Tibial artery (tissue), 4 donors: ENCODE data around the gene UBE2V1.

Experiments used
- DNase-seq, 2 donors: peaks; one replicate each; pipeline ENCODE4 v3.0.0-alpha.2; 2019
- H3K27ac ChIP-seq, 2 donors: fragments of 200-600 bp; sonication (generic) in 1 of 2; 1 replicate in 1 of 2; 2 replicates in 1 of 2; pipeline ENCODE4 v1.5.1; 2018 to 2019; ENCODE audit warnings: mild to moderate bottlenecking in 1 of 2
- H3K27me3 ChIP-seq, 2 donors: fragments of 200-600 bp; sonication (generic) in 1 of 2; one replicate each; pipeline versions ENCODE4 v1.5.1 to v1.6.0; 2016 to 2019
- H3K36me3 ChIP-seq, 3 donors: fragments of 200-600 bp; sonication (generic) in 2 of 3; one replicate each; pipeline ENCODE4 v1.5.1; 2016 to 2019; ENCODE audit warnings: mild to moderate bottlenecking in 2 of 3
- H3K4me1 ChIP-seq, 4 donors: fragments of 200-600 bp; sonication (generic) in 2 of 4; 1 replicate in 3 of 4; 2 replicates in 1 of 4; pipeline ENCODE4 v1.5.1; 2016 to 2019
- H3K4me3 ChIP-seq, 2 donors: fragments of 200-600 bp; sonication (generic) in 1 of 2; 1 replicate in 1 of 2; 2 replicates in 1 of 2; pipeline ENCODE4 v1.5.1; 2018 to 2019; ENCODE audit warnings: mild to moderate bottlenecking in 2 of 2
- H3K9me3 ChIP-seq, 3 donors: fragments of 200-600 bp; sonication (generic) in 1 of 3; one replicate each; pipeline ENCODE4 v1.5.1; 2016 to 2019
- intact Hi-C: fragments of 100-400 bp; cut with DNase I; formaldehyde crosslinking; loops from one replicate; pipeline ENCODE4 v1.15.0; 2023; ENCODE audit warnings: low total_unique reads
- TF ChIP-seq, protein P1 (sequence below), 2 experiments: fragments of 200-600 bp in 1 of 2; fragments of 450-650 bp in 1 of 2; IDR thresholded peaks; one replicate each; pipeline ENCODE4 v1.5.1; 2017 to 2019; ENCODE audit warnings: antibody characterized with exemption in 2 of 2, mild to moderate bottlenecking in 1 of 2, moderate library complexity in 1 of 2

The UBE2V1 gene

DNA sequence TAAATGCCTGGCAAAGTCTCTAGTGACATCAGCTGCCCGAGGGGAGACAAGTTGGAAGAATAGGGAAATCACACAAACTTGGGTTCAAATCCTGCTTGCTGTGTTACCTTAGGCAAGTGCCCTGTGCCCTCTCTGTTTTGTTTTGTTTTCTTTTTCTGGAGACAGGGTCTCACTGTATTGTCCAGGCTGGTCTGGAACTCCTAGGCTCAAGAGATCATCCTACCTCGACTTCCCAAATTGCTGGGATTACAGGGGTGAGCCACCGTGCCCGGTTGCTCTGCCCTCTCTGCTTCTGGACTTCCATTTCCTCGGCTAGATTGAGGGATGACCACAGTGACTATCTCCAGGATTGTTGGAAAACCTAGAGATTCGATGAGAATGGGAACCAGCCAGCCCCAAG is 74.8 kb downstream of the UBE2V1 start:
- Histone ChIP-seq H3K27me3 (no peaks in the 10 kb centered on the region), H3K9me3 (no peaks in the 10 kb centered on the region), H3K4me1 (peaks cover 0 to 27% (median 17%) of the 10 kb centered on the region in 4 donors), H3K36me3 (no peaks in the 10 kb centered on the region), H3K4me3 (no peak overlapping the region), H3K27ac (no peak overlapping the region)
- TF ChIP-seq, protein P1, sequence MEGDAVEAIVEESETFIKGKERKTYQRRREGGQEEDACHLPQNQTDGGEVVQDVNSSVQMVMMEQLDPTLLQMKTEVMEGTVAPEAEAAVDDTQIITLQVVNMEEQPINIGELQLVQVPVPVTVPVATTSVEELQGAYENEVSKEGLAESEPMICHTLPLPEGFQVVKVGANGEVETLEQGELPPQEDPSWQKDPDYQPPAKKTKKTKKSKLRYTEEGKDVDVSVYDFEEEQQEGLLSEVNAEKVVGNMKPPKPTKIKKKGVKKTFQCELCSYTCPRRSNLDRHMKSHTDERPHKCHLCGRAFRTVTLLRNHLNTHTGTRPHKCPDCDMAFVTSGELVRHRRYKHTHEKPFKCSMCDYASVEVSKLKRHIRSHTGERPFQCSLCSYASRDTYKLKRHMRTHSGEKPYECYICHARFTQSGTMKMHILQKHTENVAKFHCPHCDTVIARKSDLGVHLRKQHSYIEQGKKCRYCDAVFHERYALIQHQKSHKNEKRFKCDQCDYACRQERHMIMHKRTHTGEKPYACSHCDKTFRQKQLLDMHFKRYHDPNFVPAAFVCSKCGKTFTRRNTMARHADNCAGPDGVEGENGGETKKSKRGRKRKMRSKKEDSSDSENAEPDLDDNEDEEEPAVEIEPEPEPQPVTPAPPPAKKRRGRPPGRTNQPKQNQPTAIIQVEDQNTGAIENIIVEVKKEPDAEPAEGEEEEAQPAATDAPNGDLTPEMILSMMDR (IDR thresholded peaks at IDR 0.05), result no peak
- no peak for DNase-seq
- intact Hi-C loops, result no loop called here

DNA sequence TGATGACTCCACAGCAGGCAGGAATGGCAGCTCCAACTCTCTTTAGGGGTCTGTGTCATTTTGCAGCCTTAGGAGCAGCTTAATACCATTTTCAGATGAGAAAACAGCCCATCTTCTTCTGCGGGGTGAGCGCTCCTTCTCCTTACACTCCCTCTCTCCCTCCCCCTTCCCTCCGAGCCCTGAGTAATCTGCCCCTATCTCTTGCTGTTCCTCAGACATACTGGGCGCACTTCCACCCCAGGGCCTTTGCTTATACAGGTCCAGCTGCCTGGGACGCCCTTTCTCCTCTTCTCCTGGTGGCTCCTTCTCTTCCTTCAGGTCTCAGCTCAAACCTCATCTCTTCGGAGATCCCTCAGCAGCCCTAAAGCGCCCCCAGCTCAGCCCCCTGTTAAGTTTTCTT is 75.4 kb downstream of the UBE2V1 start:
- no peaks in the 10 kb centered on the region for H3K36me3 ChIP-seq
- H3K4me1 ChIP-seq, result peaks cover 0 to 29% (median 18%) of the 10 kb centered on the region in 4 donors
- TF ChIP-seq, protein P1 (IDR thresholded peaks at IDR 0.05), result no peak
- no peaks in the 10 kb centered on the region for H3K9me3 ChIP-seq
- H3K27me3 ChIP-seq, result no peaks in the 10 kb centered on the region
- H3K27ac ChIP-seq, result no peak overlapping the region
- intact Hi-C loops, result no loop called here
- H3K4me3 ChIP-seq, result no peak overlapping the region
- DNase-seq, result no peak

DNA sequence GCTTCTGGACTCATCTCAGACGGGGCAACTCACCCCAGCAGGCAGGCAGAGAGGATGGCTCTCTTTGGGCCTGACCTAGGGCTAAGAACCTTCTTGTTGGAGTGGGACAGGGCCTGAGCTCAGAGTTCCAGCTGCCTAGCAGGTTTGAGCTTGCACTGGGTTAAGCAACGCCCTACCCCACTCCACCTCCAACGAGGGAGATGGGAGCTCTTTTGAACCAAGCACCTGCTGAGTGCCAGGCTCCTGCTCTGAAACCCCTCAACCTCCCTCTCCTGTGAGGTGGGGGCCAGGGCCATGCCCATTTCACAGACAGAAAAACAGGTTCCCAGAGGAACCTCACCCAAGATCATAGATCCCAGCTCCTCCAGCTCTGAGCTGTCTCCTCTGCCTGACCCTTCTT is 75.8 kb downstream of the UBE2V1 start:
- TF ChIP-seq, protein P1 (IDR thresholded peaks at IDR 0.05), result no peak
- H3K36me3 ChIP-seq, result no peaks in the 10 kb centered on the region
- peaks cover 0 to 29% (median 18%) of the 10 kb centered on the region in 4 donors for H3K4me1 ChIP-seq
- no peak for DNase-seq
- no peak overlapping the region for H3K4me3 ChIP-seq
- intact Hi-C loops, result no loop called here
- no peak overlapping the region for H3K27ac ChIP-seq
- no peaks in the 10 kb centered on the region for H3K27me3 ChIP-seq
- H3K9me3 ChIP-seq, result no peaks in the 10 kb centered on the region

DNA sequence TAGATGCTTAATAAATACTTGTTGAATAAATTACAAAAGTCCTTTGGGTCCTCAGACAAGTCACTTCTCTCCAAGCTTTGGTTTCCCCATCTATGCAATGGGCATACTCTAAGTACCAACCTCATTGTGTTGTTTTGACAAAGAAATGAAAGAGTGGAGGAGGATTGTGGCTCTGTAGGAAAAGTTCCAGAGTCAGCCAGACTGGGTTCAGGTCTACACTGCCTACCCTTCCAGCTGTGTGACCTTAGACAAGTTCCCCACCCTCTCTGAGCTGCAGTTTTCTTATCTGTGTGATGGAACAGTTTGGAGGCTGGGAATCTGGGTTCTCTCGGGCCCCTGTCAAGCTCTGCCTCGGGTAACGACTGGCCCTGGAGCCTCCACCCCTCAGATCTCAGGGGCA is 76.2 kb downstream of the UBE2V1 start:
- TF ChIP-seq, protein P1 (IDR thresholded peaks at IDR 0.05), result no peak
- Histone ChIP-seq H3K27ac (no peak overlapping the region), H3K4me1 (peaks cover 0 to 31% (median 18%) of the 10 kb centered on the region in 4 donors), H3K36me3 (no peaks in the 10 kb centered on the region), H3K4me3 (no peak overlapping the region), H3K27me3 (no peaks in the 10 kb centered on the region), H3K9me3 (no peaks in the 10 kb centered on the region)
- no peak for DNase-seq
- intact Hi-C loops, result no loop called here

DNA sequence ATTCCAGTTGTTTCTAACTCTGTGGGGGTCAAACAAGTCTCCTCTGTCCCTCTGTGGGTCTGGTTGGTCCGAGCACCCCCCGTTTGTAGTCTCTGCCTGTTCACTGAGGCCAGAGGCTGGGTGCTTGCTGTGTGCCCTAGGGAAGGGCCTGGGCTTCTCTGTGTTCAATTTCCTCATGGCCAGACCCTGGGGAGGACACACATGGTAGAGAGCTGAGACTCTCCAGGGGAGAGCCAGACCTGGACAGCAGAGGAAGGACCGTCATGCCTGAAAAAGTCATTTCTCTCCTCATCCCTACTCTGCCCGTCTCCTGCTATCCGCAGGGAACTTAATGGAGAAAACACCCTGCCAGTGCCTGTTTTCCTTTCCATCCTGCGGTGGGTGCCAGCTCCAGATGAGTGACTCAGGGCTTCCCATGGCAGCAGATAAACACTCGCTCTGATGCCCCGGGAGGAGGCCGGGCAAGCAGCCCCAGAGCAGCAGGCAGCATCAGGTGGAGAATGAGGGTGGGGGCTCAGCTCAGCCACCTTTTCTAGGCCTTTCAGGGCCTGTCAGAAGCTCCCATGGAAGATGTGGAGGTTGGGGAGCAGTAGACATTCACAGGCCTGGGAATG is 78.3 kb downstream of the UBE2V1 start:
- H3K27ac ChIP-seq, result peak overlapping the region; percentile 79 to 81

More for the DNA sequence above, 78.3 kb downstream of the UBE2V1 start:
- no peaks in the 10 kb centered on the region for H3K36me3 ChIP-seq
- no peaks in the 10 kb centered on the region for H3K9me3 ChIP-seq
- intact Hi-C loops, result no loop called here
- peaks cover 4 to 51% (median 36%) of the 10 kb centered on the region in 4 donors for H3K4me1 ChIP-seq
- no peaks in the 10 kb centered on the region for H3K27me3 ChIP-seq
- DNase-seq, result peak; percentile 74 to 92
- TF ChIP-seq, protein P1 (IDR thresholded peaks at IDR 0.05), result no peak
- H3K4me3 ChIP-seq, result no peak overlapping the region
